ENCODE results near the gene DMRTB1.

DMRTB1 gene

DNA sequence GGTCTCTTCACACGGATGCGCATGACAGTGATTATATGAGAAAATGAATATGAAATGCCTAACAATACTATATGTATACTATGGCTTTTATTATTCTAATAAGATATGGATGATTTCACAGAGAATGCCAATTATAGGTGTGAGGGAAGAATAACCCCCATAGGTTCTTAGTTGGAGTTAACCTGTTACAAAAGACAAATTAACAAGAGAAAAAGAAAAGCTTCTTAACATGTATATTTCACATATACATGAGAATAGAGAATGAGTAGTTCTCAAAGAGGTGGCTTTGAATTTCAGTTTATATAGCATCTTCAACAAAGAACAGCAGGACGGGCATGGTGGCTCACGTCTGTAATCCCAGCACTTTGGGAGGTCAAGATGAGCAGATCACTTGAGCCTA lies 24.0 kb upstream of the DMRTB1 start:
- DNase-seq: no peak
- ATAC-seq: no peak

DNA sequence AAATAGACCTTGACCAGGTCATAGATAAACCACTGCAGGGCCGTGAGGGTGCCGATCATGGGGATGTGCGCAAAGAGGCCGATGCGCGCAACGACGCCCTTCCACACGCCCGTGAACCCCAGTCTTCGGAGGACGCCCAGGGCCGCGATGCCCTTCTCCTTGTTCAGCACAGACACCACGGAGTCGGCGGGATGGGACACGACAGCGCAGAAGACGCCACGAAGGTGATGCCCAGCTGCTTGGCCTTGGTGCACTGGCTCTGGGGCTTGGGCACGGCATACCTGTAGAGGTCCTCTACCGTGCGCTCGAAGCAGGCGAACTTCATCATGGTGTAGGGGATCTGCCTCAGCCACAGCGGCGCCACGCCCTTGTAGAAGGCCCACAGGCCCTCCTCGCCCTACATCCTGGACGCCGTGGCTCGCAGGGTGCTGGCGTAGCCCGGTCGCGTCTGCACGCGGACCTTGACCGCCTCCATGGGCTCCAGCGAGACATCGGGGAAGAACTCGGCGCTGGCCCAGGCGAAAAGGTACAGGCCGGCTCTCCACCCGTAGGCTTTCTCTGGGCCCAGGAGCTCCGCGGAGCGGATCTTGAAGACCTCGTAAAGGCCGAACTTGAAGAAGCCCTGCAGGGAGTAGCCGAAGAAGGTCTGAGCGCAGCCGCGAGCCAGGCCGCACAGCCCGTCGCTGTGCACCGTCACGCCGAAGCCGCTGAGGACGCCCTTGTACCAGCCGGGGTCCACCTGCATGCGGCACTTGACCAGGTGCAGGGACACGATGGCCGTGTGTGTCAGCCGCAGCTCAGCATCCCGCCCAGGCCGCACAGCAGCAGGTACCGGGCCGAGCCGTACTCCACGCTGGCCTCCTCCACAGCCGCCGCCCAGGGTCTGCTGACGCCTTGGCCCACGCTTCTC lies 20.5 kb upstream of the DMRTB1 start:
- DNase-seq: no peak
- ATAC-seq: no peak

DNA sequence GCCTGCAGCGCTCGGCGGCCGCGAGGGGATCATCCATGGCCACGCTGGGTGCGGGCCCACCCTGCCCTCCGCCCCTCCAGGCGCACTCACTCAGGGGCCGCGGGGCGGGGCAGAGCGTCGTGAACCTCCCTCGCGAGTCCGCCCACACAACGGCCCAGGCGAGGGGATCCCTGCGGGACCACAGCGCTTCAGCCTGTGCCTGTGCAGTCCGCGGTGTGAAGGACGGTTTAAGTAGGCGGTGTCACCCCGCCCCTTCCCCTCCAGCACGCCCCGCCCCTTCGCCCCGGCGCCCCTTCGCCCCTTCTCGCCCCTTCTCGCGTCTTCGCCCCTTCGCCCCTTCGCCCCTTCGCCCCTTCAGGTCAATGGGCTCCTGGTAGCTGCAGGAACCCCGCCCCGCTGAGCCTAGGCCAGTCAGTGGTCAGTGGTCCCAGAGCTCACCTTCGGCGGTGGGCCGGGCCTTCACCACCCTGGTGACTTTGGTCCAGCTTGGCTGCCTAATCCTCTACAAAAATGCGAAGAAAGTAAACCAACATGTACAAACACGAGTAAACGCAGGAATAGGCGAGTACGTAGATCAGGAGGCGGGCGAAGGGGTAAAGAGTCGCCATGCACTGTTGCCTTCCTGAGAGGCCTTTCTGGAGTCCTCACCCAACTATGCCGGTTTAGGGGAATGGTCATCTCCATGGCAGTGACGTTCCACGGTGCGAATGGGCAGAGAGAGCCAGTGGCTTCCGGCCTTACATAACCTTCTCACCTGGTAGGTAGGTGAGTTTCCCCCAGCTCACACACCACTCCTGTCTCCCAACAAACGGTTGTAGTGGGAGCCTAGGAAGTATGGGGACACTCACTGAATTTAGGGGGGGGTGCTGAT lies 19.6 kb upstream of the DMRTB1 start:
- no peak for DNase-seq
- ATAC-seq: no peak

DNA sequence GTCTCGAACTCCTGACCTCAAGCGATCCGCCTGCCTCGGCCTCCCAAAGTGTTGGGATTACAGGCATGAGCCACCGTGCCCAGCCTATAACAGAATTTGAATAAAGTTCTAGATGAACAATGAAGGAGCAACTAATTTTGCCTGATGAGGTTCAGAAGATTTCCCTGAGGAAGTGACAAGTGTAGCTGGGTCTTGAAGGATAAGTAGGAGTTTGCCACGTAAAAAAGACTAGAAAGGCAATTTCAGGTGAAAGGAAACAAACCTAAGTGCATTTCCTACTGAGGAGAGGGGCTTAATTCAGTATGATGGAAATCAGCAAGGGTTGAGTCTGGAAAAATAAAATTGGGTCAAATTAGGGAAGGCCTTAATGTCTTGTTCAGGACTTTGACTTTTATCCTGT lies 18.6 kb upstream of the DMRTB1 start:
- ATAC-seq (no peak), DNase-seq (no peak)

DNA sequence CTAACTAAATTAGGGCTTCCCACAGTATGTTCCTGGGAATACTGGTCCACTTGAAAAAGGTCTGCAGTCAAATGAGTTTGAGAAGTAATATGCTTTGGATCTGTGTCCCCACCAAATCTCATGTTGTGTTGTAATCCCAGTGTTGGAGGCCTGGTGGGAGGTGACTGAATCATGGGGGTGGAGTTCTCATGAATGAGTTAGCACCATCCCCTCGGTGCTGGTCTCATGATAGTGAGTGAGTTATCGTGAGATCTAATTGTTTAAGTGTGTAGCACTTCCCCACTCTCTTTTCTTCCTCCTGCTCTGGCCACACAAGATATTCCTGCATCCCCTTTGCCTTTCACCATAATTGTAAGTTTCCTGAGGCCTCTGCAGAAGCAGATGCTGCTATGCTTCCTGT lies 16.9 kb upstream of the DMRTB1 start:
- DNase-seq (no peak), ATAC-seq (no peak)

DNA sequence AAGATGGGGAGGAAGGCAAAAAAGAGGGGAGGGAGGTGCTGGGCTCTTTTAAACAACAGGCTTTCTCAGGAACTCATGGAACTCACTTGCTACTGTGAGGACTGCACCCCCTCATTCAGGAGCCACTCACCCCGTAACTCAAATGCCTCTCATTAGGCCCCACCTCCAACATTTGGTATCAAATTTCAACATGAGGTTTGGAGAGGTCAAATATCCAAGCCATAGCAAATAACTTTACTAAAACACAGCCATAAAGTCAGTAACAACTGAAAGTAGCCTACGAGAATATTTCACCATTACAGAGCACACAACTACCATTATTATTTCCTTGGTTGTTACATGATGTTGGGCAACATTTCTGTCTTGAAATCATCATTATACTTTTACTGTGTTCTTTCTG lies 13.1 kb upstream of the DMRTB1 start:
- ATAC-seq (no peak), DNase-seq (no peak)

DNA sequence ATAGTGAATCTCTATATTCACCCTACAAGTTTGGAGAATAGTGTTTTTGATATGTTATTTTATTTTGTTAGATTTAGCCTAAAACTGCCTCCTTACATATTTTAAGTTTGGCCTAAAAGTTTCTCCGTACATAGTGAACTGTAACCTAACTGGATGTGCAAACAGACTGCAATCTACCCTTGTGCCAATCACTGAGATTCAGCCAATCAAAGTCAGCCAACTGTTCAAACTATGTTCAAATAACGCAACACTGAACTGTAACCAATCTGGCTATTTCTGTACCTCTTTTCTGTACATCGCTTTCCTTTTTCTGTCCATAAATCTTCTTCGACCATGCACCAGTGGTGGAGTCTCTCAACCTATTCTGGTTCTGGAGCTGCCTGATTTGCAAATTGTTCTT lies 11.8 kb upstream of the DMRTB1 start:
- ATAC-seq (no peak), DNase-seq (no peak)

DNA sequence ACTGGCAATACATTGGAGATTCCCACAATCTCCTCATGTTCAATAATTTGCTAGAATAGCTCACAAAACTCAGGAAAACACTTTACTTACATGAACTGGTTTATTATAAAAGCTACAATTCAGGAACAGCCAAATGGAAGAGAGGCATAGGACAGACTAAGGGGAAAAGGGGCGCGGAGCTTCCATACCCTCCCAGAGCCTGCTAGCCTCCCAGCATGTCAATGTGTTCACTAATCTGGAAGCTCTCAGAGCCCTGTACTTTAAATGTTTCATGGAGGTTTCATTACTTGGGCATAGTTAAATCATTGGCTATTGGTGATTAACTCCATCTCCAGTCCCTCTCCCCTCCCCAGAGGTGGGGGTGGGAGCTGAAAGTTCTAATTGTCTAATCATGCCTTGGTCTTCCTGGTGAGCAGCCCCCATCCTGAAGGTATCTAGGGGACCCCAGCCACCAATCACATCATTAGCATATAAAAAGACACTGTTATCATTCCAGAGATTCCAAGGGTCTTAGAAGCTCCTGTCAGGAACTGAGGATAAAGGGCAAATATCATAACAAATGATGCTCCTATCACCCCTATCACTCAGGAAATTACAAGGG lies 10.9 kb upstream of the DMRTB1 start:
- no peak for ATAC-seq
- DNase-seq: no peak

DNA sequence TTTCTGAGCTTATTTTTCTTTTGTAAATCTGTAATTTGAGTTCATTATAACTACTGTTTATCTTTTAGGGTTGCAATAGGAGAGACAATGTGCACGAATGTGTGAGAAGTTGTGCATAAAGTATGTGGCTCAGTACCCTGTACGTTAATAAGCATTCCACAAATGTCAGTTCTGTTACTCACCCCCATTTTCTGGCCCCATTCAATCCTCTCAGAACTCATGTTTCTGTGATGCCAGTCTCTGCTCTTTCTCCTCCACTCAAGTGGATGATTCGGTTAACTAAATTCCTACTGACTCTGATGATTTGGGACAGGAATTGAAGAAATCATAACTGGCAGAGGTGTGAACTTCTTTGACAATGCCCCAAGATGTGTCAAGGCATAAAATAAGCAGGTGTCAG lies 10.2 kb upstream of the DMRTB1 start:
- ATAC-seq (no peak), DNase-seq (no peak)

DNA sequence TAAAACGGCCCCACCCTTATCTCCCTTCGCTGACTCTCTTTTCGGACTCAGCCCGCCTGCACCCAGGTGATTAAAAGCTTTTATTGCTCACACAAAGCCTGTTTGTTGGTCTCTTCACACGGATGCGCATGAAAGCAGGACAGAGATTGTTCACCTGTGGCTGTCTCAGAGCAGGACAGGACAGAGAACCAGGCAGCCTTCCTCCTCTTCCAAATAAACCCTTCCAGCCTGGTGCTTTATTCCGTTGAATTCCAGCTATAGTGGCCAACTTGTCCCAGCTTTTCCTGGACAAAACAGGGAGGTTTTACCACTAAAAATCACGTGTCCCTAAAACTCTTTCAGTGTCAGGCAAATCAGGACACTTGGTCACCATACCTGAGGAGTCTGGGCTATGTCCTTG lies 9.5 kb upstream of the DMRTB1 start:
- DNase-seq (no peak), ATAC-seq (no peak)

DNA sequence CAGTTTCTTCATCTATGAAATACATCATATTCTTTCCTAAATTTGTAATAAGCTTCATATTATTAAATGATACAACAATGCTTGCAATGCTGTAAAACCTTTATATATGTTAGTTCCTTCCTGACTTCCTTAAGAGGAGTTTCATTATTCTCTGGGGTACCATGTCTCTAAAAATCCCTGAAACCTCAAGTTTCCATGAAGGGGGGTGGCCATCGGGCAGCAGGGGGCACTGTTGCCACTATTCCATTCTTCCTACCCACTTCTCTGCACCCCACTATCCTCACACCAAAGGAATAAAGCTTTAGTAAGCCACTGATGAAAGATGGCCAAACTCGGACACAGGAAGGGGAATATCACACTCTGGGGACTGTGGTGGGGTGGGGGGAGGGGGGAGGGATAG lies 9.0 kb upstream of the DMRTB1 start:
- no peak for ATAC-seq
- DNase-seq: peak; percentile 18

DNA sequence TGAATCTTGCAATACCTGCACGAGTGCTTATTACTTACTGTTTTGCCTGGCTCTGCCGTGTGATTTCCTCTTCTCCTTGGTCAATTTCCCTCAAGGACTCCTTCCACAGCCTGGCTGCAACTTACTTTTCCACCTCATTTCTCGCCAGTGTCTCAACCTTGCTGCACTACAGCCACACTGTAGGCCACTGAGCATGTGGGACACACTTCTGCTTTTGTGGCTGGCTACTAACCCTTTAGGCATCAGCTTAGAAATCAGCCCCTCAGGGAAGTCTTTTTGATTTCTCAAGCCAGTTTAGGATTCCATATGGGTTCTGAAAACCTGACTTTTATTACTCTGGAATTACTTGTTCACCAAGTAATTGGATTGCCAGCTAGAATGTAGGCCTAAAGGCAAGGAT lies 5.2 kb upstream of the DMRTB1 start:
- no peak for ATAC-seq
- DNase-seq: no peak

DNA sequence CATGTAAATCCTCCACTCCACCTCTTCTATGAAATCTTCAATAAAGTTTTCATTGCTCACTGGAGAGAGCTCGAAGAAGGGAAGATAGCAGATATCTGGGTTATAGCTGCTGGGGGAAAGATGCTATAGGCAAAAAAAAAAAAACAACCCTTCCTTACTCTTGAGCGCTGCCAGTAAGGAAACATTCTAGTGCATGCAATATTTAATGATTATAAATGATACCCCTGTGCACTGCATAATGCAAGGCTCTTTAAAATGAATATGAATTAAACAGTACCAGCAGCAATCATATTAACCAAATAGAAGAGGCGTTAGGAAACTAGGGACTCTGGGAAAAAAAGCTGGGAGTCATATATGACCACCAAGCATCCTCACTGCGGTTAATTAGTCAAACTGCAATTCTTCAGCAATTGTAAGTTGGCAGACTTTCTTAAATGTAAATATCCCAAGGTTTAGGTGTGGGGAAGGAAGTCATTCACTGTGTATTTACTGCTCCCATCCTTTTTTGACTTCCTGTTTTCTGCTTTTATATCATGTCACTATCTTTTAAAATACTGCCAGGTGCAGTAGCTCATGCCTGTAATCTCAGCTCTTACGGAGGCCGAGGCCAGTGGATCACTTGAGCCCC lies 3.7 kb upstream of the DMRTB1 start:
- no peak for DNase-seq
- no peak for ATAC-seq

DNA sequence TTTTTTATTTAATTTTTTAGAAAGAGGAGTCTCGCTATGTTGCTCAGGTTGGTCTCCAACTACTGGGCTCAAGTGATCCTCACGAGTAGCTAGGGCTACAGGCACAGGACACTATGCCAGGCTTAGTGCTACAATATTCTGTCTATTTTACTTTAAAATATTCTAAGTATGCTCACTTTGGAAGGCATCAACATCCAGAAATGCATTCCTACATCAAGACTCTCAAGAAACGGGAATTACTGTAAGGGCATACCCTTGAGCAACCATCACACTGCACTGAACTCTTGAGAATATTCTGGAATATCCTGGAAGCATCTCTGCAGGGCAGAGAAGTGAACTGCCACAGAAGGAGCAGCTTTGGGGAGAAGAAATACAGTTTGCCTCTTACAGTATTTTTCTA lies 565 bp upstream of the DMRTB1 start:
- DNase-seq (no peak), ATAC-seq (no peak)

DNA sequence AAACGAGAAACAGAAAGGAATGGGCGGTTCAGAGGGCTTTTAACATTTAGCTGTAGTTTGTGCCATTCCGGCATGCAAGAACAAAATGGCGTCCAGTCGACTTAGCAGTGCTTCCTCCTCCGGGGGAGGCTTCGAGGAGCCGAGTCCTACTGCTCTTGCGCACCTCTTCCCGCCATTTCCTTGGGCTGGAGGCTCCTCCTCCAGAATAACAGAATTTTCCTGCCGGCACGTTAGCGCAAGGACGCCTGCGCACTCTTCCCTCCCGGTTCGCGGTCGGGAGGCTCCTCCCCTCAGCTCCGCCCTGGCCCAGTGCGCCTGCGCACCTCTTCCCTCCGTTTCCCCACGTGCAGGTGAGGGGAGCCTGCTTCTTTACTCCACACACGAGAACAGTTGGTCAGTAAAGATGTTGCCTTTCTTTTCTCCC lies 1.0 kb downstream of the DMRTB1 start:
- ATAC-seq: no peak
- DNase-seq: no peak

DNA sequence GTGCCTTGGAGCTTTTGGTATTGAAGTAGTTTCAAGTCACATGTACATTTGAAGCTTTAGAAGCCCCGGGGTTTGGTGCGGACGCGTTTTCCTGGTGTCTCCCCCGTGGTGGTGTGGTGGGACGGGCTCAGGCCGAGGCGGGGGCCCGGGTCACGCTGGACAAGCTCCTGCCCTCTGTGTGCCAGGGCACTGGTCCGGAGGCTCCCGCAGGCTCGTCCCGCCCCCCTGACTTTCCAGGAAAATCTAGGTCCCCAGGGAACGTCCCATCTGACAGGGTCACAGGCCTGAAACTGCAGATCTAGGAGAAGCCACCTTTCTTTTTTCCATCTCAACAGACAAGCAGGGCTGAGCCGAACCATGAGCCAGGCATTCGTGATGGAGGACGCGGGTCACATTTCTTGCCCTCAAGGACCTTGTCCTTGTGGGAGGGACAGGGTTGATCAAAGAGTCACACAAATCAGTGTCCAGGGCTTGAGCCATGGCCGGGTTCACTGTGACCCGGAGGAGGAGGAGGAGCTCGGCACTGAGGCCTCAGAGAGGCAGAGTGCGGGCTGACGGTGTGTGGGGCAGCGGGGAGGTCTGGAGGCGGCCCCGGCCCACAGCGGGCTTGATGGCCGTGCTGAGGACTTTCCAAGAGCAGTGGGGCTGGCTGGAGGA lies 1.6 kb downstream of the DMRTB1 start:
- ATAC-seq (no peak), DNase-seq (no peak)

DNA sequence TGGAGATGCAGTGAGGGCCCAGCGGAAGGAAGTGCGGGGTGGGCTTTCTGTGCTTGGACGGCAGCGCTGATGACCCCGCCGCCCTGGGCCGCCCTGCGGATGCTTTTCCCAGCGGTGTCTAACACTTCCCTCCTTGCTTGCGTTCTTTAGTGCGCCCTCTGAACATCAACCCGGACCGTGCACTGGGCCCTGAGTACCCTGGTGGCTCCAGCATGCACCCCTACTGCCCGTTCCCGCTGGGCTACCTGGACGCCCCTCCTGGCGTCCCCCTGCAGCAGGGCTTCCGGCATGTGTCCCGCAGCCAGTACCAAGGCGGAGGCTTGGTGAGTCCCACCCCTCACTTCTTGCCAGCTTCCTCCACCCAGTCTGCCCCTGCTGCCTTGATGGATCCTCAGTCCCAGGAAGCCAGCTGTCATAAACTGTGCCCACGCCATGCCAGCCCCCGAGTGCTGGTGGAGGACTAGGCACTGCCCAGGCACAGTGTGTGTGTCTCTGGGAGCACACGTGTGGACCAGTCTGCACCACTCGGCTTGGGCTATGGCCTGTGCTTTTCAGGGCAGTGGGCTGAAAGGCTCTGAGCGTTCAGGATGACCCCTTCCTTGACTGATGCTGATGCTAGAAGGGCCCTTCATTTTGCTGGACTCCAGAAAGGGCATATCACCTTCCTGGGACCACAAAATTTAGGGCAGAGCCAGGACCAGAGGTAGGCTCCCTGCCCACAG lies 2.3 kb downstream of the DMRTB1 start:
- DNase-seq: no peak
- no peak for ATAC-seq

DNA sequence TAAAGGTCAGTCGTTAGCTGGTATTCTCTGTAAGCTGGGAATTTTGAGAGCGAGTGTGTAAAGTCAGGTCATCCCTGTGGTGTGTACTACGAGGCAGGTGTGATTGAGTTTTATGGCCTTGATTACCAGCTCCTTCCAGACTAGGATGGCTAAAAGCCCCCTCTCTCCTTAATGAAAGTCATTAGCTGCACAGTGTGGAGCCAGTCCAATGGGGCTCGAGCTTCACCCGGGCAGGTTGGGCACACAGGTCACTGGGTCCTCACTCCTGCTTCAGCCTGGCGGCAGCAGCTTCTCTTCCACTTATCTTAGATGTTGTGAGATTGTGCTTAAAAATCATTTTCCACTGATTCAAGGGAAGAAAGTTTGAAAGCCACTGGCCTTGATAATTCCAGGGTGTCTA lies 3.0 kb downstream of the DMRTB1 start:
- ATAC-seq (no peak), DNase-seq (no peak)

DNA sequence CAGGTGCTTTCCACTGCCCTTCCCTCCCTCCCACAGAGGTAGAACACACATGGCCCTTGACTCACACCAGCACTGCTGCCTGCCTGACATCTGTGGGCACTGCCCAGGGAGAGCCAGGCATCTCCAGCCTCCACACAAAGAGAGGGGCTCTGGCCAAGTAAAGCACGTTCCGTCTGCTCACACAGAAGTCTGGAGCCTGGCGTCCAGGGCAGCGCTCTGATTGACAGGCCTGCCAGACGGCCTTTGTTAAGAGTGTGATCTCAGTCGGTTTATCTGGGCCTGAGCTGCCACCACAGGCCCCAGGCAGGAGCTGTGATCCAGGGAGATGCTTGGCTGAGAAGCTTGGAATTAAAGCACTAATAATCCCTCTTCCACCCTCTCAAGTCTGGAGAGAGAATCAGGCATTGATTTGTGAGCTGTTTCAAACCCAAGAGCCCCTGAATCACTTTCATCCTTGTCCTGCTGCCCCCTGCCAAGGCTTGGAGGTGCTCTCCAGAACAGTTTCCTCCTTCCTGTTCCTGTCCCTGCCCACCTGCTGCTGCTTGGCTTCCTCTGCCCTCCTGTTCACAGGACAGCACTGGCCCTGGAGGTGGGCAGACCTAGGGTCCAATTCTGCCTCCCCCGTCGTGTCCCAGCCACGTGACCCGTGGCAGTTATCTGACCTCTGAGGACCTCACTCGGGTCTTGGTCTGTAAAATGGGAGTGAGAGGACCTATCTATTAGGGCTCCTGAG lies 3.7 kb downstream of the DMRTB1 start:
- ATAC-seq: no peak
- DNase-seq: no peak
